Central memory CD4-positive, alpha-beta T cell (primary cell): ENCODE data around the gene GOLGA7B.
A peak's percentile ranks its signal among the peaks of the same experiment; 100 is the strongest.

ENCODE experiments used
- DNase-seq: peaks from one replicate; pipeline ENCODE4 v3.0.0; 2022
- total RNA-seq, 3 experiments: gene quantifications; one replicate each; lab custom pipeline; 2026; lab: John Stamatoyannopoulos, UW

GOLGA7B gene
- 0.74 to 57.1 (median 56.1) reads per million in 3 experiments for total RNA-seq

DNA sequence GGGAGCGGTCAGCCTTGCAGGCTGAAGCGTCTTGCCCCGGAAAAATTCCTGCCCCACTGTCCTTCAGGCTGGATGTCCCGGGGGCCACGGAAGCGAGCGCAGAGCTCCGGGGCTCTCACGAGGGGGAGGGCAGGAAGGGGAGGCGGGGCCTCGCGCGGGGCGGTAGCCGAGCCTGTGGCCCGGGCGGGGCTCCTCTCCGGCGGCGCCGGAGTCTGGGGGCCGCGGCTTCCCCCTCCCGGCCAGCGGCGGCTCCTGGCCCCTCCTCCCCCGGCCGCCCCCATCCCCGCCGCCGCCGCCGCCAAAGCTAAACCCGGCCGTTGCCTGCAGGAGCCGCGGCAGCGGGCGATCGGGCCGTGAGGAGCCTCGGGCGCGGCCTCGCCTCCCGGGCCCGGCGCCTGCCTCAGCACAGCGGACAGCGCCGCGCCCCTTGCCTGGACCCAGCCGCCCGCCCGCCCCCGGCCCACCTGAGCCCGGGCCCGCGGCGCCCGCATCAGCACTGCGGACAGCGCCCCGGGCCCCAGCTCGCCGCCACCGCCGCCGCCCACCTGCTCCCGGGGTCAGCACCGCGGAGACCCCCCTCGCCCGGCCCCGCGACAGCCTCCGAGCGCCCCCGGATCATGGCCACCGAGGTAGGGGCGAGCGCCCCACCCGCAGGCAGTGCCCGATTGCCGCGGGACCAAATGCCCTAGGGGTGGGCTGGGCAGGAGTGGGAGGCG lies at the start of gene GOLGA7B:
TSS of gene GOLGA7B (plus strand) at position 157 of the 716 bp plus-strand sequence. CDS start at position 618, 461 bp downstream.
- peak; percentile 61 for DNase-seq

- no peak for DNase-seq
Measured at GRCh38 chr10:97800474-97800873, 49.2 kb upstream of the GOLGA7B start.

- no peak for DNase-seq
Measured at GRCh38 chr10:97801422-97801821, 48.2 kb upstream of the GOLGA7B start.

GRCh38 chr10:97805096-97805884 lies 44.4 kb upstream of the GOLGA7B start:
- no peak for DNase-seq

- no peak for DNase-seq
Measured at GRCh38 chr10:97805949-97806348, 43.7 kb upstream of the GOLGA7B start.

GRCh38 chr10:97810446-97810845 lies 39.2 kb upstream of the GOLGA7B start:
- DNase-seq, result no peak

DNA sequence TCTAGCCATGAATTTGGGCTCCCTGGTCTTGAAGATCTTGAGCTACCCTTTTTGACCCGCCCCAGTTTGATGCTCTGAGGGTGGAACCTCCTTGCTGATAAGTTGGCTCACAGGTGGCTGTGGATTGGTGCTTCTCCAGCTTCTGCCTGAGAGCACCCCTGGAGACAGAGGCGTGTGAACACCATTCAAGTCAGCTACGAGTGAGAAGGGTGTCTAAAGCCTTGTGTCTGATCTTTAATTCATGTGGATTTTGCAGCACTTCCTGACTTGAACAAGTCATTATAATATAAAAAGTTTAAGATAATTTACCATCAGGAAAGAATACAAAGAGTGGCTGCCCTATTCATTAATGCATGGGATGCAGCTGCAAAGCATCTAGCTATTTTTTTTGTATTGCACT lies 37.7 kb upstream of the GOLGA7B start:
- no peak for DNase-seq

DNA sequence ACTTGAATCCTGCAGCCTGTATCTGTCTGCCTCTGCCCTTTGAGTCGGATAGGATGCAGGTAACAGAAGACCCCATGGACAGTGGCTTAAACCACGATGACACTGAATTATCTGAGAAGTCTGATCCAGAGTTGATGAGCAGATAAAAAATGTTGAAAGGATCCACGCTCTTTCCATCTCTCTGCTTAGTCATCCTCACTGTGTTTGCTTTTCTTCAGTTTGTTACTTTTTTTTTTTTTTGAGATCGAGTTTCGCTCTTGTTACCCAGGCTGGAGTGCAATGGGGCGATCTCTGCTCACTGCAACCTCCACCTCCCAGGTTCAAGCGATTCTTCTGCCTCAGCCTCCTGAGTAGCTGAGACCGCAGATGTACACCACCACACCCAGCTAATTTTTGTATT lies 36.9 kb upstream of the GOLGA7B start:
- DNase-seq, result no peak

- no peak for DNase-seq
Measured at GRCh38 chr10:97813311-97813710, 36.3 kb upstream of the GOLGA7B start.

DNA sequence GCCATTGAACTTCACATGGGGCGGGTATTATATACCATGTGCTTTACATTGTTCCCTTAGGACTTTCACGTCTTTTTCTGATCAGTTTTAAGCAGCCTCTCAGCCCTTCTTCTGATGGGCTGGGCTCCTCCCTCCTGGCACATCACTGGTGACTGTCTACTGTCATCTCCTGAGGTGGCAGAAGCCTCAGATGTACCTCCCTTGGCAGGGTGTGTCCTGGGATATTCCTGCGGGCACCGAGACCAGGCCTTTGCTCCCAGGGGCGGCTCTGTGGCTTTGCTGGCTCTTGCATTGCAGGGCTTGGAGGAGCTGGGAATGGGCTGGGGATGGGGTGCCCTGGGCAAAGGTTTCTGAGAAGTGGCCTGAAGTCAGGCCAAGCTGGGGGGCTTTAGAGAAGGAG lies 34.6 kb upstream of the GOLGA7B start:
- no peak for DNase-seq

DNA sequence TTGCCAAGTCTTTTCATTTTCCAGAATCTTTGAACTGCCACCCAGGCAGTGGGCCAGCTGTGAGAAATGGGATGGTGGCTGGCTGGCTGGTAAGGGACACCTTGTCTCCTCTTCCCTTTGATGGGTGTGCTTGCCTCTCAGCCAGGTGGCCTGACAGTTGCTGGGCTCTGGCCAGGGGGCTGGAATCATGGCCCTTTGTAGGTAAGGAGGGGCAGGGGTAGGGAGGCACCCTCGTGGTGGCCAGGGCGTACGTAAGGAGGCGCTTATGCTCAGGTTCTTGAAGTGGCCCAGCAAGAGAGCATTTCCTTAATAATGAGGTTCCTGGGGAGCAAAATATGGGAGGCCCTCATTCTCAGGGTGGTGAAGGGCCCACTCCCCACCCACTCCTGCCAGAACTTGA lies 33.0 kb upstream of the GOLGA7B start:
- no peak for DNase-seq

DNA sequence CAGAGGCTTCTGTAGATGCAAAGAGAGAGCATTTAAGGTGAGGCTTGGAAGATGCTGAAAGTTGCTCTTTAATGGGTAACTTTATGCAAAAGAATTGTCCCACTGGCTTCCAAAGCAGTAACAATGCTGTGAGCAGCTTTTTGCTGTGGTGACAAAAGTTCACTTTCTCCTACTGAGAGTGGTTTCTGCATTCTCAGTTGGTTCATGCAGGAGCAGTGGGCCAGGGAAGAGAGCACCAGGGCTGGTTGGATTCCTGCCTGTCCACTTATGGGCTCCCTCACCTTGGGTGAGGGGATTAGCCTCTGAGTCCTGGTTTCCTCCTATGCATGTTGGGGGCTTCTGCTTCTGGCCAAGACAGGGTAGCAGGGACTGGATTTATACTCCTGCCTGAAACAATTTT lies 31.1 kb upstream of the GOLGA7B start:
- no peak for DNase-seq

- no peak for DNase-seq
Measured at GRCh38 chr10:97820096-97820704, 29.4 kb upstream of the GOLGA7B start.

DNA sequence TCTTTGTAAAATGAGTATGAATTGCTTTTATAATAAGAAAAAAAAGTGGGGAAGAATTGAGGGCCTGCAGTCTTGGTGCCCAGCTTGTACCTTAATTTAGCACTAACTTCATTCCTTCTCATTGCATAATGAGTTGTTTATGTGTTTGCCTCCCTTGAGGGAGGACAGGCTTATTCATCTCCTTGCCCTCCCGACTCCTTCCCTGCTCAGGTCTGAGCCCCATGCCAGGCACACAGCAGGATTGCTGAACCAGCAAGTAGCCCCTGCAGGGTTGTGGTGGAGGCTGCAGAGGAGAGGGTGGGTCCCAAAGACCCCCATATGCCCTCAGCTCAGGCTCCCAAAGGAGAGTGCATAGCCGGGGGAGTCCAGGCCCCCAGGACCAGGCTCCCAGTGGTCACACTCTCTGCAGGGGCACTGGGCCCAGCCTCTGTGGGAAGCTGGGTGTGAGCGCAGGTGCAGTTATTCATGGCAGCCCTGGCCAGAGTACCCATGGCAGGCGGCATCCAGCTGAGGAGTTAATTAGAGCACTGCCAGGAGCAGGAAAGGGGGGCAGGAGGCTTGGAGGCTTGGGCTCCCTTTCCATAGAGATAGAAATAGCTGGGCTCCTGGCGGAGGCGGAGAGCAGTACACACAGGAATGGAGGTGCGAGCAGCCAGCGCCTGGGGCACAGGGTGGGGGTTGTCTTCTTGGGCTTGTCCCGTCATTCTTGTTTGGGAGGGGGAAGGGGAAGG lies 28.2 kb upstream of the GOLGA7B start:
- DNase-seq, result no peak

GRCh38 chr10:97822261-97822687 lies 27.4 kb upstream of the GOLGA7B start:
- DNase-seq, result no peak

DNA sequence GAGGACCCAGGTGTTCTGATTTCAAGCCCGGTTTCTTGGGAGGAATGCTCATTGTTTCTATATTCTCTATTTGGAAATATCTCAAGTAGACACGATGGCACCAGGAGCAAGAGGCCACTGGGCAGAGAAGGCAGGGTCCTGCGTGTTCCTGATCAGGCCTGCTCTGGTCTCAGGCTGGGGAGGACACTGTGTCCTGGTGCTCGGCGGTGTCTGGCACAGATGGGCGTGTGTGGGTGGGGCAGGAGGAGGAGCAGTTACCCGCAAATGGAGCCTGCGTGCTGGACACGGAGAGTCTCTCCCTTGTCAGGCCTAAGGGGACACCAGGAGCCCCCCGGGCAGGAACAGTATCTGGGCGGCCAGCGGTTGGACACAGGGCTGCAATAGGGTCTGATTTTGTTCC lies 25.9 kb upstream of the GOLGA7B start:
- DNase-seq, result no peak

GRCh38 chr10:97825020-97825760 lies 24.5 kb upstream of the GOLGA7B start:
- no peak for DNase-seq

DNA sequence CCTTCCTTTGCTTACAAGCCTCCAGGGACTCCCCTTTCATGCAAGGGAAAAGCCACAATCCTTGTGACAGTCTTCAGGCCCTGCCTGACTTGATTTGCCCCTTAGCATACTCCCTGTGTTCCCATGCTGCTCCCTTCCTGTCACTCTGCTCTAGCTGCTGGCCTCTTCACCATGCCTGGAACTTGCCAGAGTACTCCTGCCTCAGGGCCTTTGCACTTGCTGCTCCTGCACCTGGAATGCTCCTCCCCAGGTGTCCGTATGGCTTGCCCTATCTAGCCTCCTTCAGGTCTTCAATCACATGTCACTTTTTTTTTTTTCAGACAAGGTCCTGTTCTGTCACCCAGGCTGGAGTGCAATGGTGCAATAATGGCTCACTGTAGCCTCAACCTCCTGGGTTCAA lies 22.8 kb upstream of the GOLGA7B start:
- DNase-seq, result no peak

DNA sequence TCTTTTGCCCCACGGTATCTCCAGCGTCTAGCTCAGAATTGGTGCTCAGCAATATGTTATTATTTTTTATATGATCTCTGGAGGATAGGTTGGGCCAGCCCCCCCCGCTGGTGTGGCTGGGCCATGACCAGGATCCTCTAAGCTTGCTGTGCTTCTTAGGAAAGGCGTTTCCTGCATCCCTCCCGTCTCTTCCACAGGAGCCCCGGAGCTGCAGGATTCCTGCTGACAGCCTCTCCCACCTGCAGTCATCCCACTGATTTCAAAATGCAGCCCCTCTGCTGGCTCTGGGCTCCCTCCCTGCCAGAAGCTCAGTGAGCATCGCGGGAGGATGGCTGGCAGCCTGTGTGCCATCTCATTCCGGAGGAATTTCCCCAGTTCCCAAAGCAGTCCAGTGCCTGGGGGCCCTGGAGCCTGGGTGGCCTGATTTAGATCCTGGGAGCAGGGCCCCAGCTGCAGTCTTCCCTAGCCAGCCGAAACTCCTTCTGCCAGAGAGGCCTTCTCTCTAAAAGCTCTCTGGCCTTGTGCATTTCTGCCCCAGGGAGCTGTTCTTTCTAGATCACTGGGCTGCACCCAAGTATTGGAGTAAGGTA lies 21.8 kb upstream of the GOLGA7B start:
- DNase-seq, result no peak

DNA sequence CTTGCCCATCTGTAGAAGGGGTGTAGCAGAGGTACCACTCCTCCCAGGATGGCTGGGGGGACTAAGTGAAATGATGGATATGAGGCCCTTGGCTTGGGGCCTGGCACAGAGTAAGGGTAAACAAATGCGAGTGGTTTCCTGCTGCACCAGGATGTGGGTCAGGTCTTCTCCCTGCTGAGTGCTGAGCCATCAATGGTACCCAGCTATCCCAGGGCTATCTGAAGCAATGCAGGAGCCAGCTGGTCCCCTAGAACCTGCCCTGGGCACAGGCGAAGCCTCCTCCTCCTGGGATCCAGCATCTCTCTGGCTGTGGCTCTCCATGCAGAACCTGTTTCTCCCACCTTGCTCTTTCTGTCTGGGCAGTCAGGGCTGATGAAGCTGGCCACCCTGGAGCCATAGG lies 20.9 kb upstream of the GOLGA7B start:
- DNase-seq, result no peak

DNA sequence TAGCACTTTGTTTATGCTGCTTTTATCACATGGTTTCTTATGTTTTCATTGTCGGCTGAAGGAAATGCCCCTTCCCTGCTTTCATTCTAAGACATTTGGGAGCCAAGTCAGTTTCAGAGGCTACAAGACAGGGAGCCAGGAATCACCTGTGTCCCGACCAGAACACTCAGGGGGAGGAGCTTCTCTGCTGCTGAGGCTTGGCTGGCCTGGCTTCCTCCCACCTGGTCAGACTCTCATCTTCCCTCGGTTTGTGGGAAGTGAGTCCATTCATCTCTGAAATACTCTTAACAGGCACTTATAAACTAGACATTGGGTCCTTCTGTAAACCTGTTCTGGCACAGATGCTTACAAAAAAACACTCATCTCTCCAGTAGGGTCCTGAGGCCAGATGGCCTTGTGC lies 19.6 kb upstream of the GOLGA7B start:
- no peak for DNase-seq

DNA sequence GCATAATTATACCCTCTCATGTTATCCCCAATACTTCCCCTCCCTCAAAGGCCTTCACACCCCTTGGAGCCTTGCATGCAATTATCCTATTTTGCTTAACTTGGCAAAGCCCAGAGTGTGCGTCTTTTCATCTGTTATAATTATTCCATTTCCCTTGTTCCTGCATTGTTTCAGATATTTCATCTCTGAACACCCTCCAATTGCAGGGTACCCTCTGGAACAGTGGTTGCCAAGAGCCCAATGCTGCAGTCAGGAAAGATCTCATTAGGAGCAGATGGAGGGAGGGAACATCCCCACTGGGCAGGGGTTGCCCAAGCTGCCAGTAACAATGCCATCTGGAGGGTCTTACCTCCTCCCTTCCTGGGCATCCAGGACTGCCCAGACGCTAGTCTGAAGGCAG lies 18.4 kb upstream of the GOLGA7B start:
- no peak for DNase-seq
